ENCODE measurements around the gene MARCHF10. TPM values are rescaled to one million over a fixed set of nuclear protein-coding genes. Genes with fewer than 3 reads are reported as not detected.
"Not testable (repeated sequence)": the region's sequence is repeated elsewhere in the genome, so short reads cannot be mapped to it uniquely, and the experiment has no call there.

MARCHF10 gene
- polyA plus RNA-seq, 3 donors: not detected

- H3K27me3 ChIP-seq (ENCODE audit: control insufficient read depth in 2 of 2, insufficient read depth in 2 of 2, low read length in 2 of 2): peaks cover 0 to 20% of the 10 kb centered on the region in 2 donors
- H3K4me2 ChIP-seq (replicated peaks; ENCODE audit: extremely low read depth, low read length, poor library complexity, severe bottlenecking): no peak overlapping the region
- H3K79me2 ChIP-seq (ENCODE audit: insufficient read depth, low read length): no peaks in the 10 kb centered on the region
- no peaks in the 10 kb centered on the region for H3K9me3 Mint-ChIP-seq
- intact Hi-C loops (cut with micrococcal nuclease): loop anchor here in 1 of 2 donors (10.0 kb wide), 1 partner anchor 704 kb away; no protein-coding TSS in a partner anchor
- peaks cover 19 to 31% (median 20%) of the 10 kb centered on the region in 3 donors for H3K27me3 Mint-ChIP-seq (ENCODE audit: low read depth in 3 of 3)
- no peaks in the 10 kb centered on the region for H3K36me3 ChIP-seq (replicated peaks in 1 of 2; ENCODE audit: control insufficient read depth in 1 of 2, insufficient read depth in 2 of 2, low read length in 2 of 2)
- no peak overlapping the region for H3K27ac Mint-ChIP-seq
- no peak overlapping the region for H2AFZ ChIP-seq (ENCODE audit: insufficient read depth, low read depth, low read length, poor library complexity, severe bottlenecking)
- no peak for DNase-seq
- peaks cover 10% of the 10 kb centered on the region for H3K4me1 Mint-ChIP-seq
- no peaks in the 10 kb centered on the region for H4K20me1 ChIP-seq (ENCODE audit: insufficient read depth, low read length)
- H3K9me3 ChIP-seq (replicated peaks in 1 of 2; ENCODE audit: control insufficient read depth in 1 of 2, insufficient read depth in 1 of 2, low read length in 2 of 2): no peaks in the 10 kb centered on the region
- H3K4me3 ChIP-seq (replicated peaks in 1 of 3; ENCODE audit: low read depth in 2 of 3, low read length in 3 of 3): no peak overlapping the region
- H3K9ac ChIP-seq (ENCODE audit: insufficient read depth, low read length, poor library complexity, severe bottlenecking): no peak overlapping the region
- H3K36me3 Mint-ChIP-seq: no peaks in the 10 kb centered on the region
- TF ChIP-seq CTCF (IDR thresholded peaks at IDR 0.05): no peak
- H3K4me3 Mint-ChIP-seq: no peak overlapping the region
- peaks cover 9 to 12% of the 10 kb centered on the region in 2 donors for H3K4me1 ChIP-seq (ENCODE audit: control insufficient read depth in 1 of 2, insufficient read depth in 2 of 2, low read length in 2 of 2)
- H3K27ac ChIP-seq (ENCODE audit: low read depth in 1 of 2, low read length in 2 of 2): no peak overlapping the region
- WGBS (ENCODE audit: insufficient coverage): 75% methylated on average over 8 of the region's 12 CpGs
These were observed 107.0 kb downstream of the MARCHF10 start for GRCh38 chr17:62700964-62701705.

- H3K36me3 ChIP-seq (replicated peaks in 1 of 2; ENCODE audit: control insufficient read depth in 1 of 2, insufficient read depth in 2 of 2, low read length in 2 of 2); H3K27ac ChIP-seq (ENCODE audit: low read depth in 1 of 2, low read length in 2 of 2); intact Hi-C loops (cut with micrococcal nuclease); H3K4me1 ChIP-seq (ENCODE audit: control insufficient read depth in 1 of 2, insufficient read depth in 2 of 2, low read length in 2 of 2); H3K4me3 Mint-ChIP-seq; H3K27me3 ChIP-seq (ENCODE audit: control insufficient read depth in 2 of 2, insufficient read depth in 2 of 2, low read length in 2 of 2); H3K36me3 Mint-ChIP-seq; H3K9me3 Mint-ChIP-seq; H3K27ac Mint-ChIP-seq; H2AFZ ChIP-seq (ENCODE audit: insufficient read depth, low read depth, low read length, poor library complexity, severe bottlenecking); H3K4me2 ChIP-seq (replicated peaks; ENCODE audit: extremely low read depth, low read length, poor library complexity, severe bottlenecking); DNase-seq; H3K27me3 Mint-ChIP-seq (ENCODE audit: low read depth in 3 of 3); H3K9ac ChIP-seq (ENCODE audit: insufficient read depth, low read length, poor library complexity, severe bottlenecking); H3K9me3 ChIP-seq (replicated peaks in 1 of 2; ENCODE audit: control insufficient read depth in 1 of 2, insufficient read depth in 1 of 2, low read length in 2 of 2); H4K20me1 ChIP-seq (ENCODE audit: insufficient read depth, low read length); H3K4me3 ChIP-seq (replicated peaks in 1 of 3; ENCODE audit: low read depth in 2 of 3, low read length in 3 of 3); H3K79me2 ChIP-seq (ENCODE audit: insufficient read depth, low read length): not testable (repeated sequence)
- 100% methylated on average over 2 of the region's 11 CpGs for WGBS (ENCODE audit: insufficient coverage)
- H3K4me1 Mint-ChIP-seq: peaks cover 10% of the 10 kb centered on the region
These were observed 109.7 kb downstream of the MARCHF10 start for GRCh38 chr17:62698459-62698858.

Data from CD14-positive monocyte (primary cell).